Putamen (tissue), 1 donor: ENCODE results near the gene GBX2.

ENCODE experiments used
- DNase-seq: peaks from one replicate; pipeline ENCODE4 v3.0.0-alpha.2; 2016; ENCODE audit warnings: low spot score

The GBX2 gene

GRCh38 chr2:236167297-236168109 lies 683 bp downstream of the GBX2 start:
- no peak for DNase-seq

GRCh38 chr2:236166796-236167296 lies 1.3 kb downstream of the GBX2 start:
- DNase-seq: no peak

- DNase-seq: no peak
Observed at GRCh38 chr2:236165842-236166795, 2.1 kb downstream of the GBX2 start.

- DNase-seq: no peak
Observed at GRCh38 chr2:236164925-236165841, 3.0 kb downstream of the GBX2 start.

GRCh38 chr2:236164201-236164924 lies 3.8 kb downstream of the GBX2 start:
- no peak for DNase-seq

GRCh38 chr2:236163471-236164200 lies 4.5 kb downstream of the GBX2 start:
- DNase-seq: no peak

- DNase-seq: no peak
Observed at GRCh38 chr2:236162882-236163470, 5.2 kb downstream of the GBX2 start.

GRCh38 chr2:236162031-236162845 lies 5.9 kb downstream of the GBX2 start:
- no peak for DNase-seq

GRCh38 chr2:236161531-236161930 lies 6.7 kb downstream of the GBX2 start:
- DNase-seq: no peak

- DNase-seq: no peak
Observed at GRCh38 chr2:236161082-236161462, 7.1 kb downstream of the GBX2 start.

GRCh38 chr2:236160366-236161081 lies 7.7 kb downstream of the GBX2 start:
- no peak for DNase-seq

GRCh38 chr2:236159778-236160170 lies 8.4 kb downstream of the GBX2 start:
- DNase-seq: no peak

GRCh38 chr2:236158969-236159777 lies 9.0 kb downstream of the GBX2 start:
- DNase-seq: no peak

- DNase-seq: no peak
Observed at GRCh38 chr2:236157815-236158498, 10.2 kb downstream of the GBX2 start.

- no peak for DNase-seq
Observed at GRCh38 chr2:236157366-236157765, 10.8 kb downstream of the GBX2 start.

GRCh38 chr2:236156860-236157194 lies 11.4 kb downstream of the GBX2 start:
- no peak for DNase-seq
